ENCODE results near the gene FGFR2.
"Not testable (repeated sequence)": the region's sequence is repeated elsewhere in the genome, so short reads cannot be mapped to it uniquely, and the experiment has no call there.

Gene FGFR2

DNA sequence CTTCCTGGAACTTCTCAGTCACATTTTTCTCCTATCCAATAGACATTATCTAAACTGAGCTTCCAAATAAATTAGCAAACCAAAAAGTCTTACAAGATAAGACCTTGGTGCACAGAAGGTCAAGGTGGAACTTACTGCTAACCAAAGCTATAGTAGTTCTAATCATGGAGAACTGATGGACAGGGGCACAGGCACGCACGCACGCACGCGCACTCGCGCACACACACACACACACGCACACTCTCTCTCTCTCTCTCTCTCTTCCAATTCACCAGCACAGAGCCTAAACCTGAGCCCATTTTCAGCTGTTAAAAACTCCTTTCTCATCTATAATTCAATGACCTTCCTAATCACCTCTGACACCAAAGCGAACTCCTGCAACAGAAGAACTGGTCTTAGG lies 7.5 kb downstream of the FGFR2 start:
- DNase-seq (ENCODE audit: low read depth): no peak

DNA sequence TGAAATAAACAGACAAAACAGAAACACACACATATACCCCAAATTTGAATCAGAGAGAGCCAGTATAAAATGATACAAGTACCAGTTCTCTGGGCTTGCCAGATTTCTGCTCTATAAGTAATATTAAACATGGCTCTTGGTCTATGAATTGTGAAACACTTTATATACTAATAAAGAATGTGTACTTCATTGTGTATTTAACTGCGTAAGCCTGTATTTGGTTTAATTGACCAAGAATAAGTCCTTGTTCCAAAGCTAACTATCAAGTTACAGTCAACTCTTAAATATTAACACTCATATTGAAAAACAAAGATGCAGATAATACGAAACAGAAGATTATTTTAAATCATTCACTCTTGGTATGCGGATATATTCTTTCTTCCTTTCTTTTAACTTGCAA lies 8.7 kb downstream of the FGFR2 start:
- no peak for DNase-seq (ENCODE audit: low read depth)

DNA sequence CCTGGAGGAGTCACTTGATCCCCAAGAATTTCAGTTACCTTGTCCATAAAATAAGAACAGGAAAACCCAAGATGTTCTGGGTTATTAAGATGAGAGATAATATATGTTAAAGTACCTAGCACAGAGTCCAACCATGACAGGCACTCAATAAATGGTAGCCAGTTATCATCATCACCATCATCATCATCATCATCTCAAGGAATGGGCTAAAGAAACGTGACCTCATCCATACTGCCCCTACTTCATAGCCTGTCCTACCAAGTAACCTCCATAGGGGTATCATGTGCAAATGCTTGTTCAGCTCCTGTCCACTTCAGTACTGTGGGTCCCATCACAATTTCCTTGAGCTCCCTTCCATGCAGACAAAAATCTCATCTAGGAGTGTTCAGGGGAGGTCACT lies 14.4 kb downstream of the FGFR2 start:
- no peak for DNase-seq (ENCODE audit: low read depth)

DNA sequence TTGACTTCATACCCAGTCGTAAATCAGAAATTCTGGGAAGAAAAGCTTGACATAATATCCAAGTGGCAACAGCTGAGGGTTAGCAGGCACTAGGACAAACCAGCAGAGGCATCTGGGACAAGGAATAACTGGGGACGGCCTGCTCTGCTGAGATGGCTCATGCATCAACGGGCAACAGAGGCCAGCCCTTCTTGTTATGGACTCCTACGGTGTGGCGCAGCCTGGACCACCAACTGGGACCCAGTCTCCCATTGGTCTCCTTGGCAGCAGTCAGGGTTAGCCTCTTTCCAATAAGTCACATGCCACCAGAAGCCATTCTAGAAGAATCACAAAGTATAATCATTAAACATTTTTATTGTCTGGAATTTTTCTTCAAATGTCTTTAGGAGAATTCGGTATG lies 15.0 kb downstream of the FGFR2 start:
- no peak for DNase-seq (ENCODE audit: low read depth)

DNA sequence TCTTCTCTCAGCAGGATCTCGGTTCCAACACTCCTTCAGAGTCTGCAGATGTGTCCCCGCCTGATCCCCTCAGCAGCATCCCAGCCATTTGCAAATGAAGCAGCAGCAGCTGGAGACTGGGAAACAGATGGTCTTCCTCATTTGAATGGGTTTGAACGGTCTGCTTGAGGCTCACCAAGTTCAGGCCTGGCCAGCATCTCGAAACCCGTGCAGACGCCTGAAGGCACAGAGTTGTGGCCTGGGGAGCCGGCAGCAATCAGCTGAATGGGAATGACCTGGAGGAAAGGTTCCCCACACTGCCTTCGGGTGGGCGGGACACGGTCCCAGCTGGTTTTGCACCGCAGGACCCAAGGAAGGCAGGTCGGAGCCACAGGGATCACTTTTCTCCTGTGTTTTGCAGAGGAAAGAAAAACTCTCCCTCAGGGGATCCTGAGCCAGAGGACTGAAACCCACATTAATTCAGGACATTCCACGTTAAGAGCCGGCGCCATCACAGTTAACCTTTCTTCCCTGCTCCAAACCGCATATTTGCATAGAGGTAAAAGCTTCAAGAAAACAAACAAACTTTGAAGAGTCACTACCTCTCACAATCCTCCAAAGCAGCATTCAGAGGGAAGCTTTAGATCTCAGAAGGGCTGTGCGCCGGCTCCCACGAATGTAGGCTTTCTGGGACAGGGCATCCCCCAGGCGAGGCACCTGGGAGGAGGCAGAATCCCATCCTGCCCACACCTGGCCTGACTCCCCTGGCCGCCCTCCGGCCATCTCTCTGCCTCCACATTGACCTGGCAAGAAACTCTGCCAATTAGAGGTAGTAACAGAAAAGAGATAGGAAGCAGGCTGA lies 17.7 kb downstream of the FGFR2 start:
- DNase-seq (ENCODE audit: low read depth): no peak

DNA sequence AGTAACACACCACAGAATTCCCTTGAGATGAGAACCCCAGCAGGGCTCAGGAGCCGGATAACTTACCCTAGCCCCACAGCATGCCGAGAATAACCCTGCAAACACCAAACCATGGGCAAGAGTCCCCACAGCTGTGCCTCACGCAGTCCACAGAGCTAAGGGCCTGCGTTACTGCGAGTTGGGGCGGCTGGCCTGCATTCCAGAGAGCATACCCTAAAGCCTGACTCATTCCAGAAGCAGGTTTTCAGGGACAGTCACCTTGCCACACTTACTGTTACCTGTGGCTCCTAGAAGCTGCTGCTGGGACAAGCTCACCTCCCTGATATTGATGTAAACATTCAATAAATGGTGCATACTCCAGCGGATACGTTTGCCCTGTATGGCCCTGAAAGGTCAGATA lies 18.6 kb downstream of the FGFR2 start:
- DNase-seq (ENCODE audit: low read depth): no peak

DNA sequence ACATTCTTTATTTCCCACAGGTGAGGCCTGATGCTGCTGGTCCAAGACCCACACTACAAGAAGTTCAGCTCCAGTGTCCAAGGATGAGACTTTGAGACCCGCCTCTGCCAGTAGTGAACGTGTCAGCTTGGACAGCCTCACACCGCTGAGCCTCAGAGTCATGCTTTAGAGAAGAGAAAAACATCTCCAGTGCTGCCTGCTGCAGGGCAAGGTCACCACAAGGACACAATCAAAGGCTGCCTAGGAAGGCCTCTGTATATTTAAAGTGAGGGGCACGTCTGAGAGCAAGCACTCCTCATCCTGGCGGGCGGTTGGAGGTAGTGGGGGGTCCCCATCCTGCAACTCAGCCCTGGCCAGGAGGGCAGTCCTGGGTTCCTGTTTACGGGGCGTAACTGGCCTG lies 19.3 kb downstream of the FGFR2 start:
- no peak for DNase-seq (ENCODE audit: low read depth)

DNA sequence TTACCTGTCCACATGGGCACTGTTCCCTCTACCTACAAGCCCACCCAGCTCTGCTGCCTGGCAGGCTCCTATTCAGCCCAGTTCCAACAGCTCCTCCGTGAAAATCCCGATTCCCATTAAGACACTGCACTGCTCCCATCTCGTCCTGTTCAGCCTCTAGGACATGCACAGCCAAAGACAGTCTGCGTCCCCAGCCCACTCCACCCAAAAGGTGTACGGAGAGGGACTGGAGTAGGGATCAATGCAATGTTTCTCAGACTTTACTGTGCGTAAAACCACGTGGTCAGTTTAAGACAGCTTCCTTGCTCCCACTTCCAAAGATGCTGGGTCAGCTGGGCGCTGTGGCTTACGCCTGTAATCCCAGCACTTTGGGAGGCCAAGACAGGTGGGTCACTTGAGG lies 19.9 kb downstream of the FGFR2 start:
- DNase-seq (ENCODE audit: low read depth): no peak

DNA sequence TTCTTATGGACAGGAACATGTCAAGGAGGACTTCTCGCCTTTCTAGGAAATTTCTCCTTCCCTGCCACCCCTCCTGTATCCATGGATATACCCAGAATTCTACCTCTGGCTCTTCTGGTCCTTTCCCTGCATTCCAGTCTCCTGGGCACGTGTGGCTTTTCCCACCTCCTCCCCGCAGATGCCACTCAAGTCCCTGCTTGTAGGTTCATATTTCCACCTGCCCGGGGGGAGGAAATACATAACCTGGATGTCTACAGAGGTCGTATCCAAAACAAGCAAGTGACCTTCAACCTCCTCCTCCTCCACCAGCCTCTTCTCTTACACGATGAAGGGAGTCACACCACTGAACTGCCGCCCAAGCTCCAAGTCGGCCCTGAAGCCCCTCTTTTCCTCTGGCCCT lies 20.7 kb downstream of the FGFR2 start:
- DNase-seq (ENCODE audit: low read depth): no peak

DNA sequence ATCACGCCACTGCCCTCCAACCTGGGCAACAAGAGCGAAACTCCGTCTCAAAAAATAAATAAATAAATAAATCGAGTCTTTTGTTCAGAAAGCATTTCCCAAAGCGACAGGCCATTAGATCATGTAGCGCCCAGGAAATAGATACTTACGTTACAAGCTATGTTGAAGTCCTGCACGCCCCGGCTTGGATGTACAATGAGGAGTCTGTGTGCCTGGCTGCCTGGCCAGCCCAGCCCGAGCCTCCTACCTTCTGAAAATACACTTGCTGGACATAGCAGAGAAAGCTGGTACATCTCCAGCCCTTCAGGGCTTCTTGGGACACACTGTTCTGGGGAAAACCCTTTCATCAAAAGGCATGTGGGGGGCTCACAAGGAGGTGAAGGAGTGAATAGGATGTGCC lies 22.1 kb downstream of the FGFR2 start:
- DNase-seq (ENCODE audit: low read depth): no peak

DNA sequence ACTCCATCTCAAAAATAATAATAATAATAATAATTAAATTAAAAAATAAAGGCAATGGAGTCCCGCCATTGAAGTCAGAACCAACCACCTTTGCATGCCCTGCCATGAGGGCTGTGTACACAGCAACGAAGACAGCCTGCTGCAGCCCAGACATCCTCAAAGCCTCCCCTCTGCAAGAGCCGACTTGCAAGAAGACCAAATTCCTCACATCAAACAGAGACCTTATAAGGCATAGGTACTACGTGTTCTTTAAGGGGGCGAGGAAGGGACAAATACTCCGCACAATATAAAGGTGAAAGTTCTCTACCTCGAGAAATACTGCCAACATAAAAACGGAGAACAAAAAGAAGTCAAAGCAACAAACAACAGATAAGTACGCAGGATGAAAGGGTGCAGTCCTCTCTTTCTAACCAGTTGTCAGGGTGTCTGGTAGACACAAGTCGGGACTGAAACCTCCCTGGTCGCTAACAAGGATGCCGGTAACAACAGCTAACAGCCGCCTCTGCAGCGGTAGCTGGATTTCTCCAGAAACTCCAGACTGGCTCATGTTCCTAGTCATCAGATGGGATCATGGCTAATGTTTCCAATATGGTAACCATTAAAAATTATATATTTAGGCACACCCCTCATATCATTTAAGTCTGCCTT lies 23.6 kb downstream of the FGFR2 start:
- DNase-seq (ENCODE audit: low read depth): no peak

DNA sequence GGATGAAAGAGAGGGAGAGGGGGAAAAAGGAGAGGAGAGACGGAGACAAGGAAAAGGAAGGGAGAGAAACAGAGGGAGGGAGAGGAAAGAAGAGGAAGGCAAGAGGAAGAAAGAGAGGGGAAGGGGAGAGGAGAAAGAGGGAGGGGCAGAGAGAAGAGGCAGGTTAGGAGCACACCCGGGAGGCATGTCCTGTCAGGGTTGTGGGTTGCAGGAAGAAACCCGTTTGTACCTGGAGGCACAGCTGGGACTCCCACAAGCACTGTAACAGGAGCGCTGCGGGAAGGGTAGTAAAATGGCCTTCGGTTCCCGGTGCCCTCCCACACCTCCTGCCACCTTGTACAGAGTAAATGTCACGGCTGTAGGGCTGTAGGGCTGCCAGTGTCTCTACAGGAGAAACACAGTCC lies 24.7 kb downstream of the FGFR2 start:
- DNase-seq (ENCODE audit: low read depth): no peak

DNA sequence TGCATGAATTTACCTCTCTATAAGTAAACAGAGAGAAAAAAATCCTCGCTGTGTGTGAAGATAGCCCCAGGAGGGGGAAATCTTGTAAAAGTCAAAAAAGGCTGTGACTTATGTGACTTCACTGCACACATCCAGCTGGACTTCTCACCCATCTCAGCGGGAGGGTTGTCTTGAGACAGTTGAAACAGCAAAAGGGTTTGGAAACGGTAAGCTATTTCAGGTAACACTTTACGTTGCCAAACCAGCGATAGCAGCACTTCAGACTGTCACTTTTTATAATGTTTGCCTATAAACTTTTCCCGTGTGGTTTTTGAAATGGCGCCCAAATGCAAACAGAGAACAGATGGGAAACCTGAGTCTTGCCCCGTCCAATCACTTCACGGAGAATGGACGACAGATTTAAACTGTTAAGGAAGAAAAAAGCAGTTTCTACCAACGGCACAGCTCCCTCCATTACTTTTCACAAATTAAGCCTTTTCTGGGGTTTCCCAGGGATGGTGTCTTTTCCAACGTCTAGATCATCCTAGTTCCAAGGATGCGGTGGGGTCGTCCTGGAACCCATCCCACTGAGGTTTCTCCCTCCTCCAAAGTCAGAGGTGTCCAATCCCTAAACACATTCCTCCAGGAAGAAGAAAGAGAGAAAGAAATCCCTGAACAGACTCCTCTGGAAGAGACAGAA lies 25.2 kb downstream of the FGFR2 start:
- no peak for DNase-seq (ENCODE audit: low read depth)

DNA sequence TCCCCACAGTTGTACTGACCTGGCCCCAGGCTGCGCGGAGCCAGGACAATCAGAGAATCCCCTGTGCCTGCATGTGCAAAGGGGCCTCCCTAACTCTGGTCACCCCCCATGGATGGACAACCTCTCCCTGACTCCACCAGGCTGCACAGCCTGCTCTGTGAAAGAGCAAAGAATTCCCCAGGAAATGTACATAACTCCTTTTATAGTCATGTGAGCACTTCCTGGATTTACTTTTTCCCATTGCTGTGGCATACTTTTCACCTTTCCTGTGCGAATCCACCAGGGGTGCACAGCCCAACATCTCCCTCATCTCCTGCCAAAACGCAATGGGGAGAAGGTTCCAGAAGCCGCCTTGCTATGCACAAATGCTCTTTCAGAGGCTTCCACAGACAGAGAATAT lies 27.9 kb downstream of the FGFR2 start:
- no peak for DNase-seq (ENCODE audit: low read depth)

DNA sequence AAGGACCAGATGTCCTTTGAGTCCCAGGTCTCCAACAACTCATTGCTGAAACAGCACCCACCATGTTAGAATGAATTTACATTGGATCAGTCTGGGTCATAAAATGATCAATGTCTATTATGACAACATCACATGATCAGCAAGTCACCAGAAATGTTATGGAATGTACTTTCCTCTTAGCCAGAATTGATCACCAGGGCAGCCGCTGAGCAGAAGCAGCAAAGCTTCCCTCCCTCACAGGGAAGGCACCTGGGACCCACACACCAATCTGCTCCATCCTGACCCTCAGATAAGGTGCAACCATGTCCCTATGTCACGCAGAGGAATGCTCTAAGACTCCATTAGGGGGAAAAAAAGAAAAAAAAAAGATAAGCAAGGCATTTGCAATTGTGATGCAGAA lies 30.0 kb downstream of the FGFR2 start:
- DNase-seq (ENCODE audit: low read depth): no peak

DNA sequence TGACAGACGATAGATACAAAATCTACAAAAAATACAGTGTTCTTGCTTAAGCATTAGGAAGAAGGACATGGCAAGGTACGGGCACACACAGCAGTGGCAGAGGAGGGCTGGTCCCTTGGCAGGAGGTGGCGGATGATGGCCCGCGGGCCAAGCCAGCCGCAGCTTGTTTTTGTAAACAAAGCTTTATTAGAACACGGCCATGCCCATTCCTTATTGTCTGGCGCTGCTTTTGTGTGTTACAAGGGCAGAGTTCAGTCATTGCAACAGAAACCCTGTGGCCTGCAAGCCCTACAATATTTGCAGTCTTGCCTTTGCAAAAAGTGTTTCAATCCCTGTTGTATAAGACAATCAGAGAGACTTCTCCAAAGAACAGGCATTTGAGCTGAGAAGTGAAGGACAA lies 30.7 kb downstream of the FGFR2 start:
- DNase-seq (ENCODE audit: low read depth): no peak

DNA sequence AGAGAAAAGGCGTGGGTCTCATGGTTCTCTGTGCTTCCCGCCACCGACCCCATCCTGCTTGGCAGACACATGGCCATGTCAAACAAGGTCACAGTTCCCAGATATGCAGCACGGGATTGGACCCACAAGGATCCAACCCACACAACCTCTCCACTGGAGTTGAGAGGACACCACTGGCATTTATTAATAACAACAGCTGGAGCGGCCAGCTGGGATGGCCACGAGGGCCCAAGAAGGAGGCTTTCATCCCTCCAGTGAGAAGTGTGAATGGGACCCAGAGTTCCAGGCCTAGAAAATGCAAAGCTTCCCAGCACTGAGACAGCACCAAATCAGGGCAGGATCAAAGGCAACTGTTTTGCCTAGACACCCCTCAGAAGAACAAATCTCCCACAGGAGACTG lies 31.5 kb downstream of the FGFR2 start:
- no peak for DNase-seq (ENCODE audit: low read depth)

DNA sequence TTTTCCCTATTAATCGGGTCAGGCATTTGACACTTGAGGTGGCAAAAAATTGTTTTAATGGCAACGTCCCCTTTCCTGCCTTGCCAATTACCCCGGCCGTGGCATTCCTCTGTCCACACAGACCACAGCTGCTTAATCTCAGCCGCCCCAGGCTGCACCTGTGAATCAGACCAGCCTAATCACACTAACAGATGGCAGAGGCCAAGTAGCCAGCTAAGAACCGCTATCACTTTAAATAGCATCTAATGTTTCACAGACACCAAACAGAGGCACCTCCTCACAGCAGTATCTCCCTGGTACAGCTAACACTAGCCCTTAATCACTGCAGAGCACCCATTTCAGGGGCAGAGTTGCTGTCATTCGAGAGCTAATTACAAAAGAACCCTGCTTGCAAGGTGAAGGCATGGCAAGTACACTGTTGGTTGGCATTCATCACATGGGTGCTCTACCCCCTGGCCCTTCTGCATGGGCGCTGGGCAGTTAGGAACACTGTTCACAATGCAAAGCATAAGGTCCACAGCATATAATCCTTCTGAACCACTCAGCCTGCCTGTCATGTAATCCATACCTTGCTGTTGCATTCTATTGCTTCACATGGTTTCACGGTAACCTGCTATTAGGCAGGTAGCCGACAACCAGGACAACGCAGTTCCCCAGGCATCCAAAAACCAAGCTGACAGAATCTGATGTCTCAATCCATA lies 38.8 kb downstream of the FGFR2 start:
- DNase-seq (ENCODE audit: low read depth): no peak

DNA sequence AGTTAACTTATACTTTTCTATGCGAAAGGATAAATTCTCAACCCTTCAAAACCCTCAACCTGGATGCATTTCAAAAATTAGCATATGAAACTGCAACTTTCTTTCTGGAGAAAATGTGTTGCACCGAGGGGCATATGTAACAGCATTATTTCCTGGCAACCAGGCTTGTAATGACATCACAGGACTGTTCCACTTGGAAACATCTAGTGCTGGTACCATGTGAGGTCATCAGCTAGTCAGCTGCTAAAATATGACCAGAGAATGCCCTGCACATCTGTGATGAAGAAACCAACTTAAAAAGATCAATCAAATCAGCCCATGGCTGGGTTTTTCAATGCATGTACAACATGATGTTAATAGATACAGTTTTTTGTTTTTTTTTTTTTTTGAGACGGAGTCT lies 40.0 kb downstream of the FGFR2 start:
- no peak for DNase-seq (ENCODE audit: low read depth)

DNA sequence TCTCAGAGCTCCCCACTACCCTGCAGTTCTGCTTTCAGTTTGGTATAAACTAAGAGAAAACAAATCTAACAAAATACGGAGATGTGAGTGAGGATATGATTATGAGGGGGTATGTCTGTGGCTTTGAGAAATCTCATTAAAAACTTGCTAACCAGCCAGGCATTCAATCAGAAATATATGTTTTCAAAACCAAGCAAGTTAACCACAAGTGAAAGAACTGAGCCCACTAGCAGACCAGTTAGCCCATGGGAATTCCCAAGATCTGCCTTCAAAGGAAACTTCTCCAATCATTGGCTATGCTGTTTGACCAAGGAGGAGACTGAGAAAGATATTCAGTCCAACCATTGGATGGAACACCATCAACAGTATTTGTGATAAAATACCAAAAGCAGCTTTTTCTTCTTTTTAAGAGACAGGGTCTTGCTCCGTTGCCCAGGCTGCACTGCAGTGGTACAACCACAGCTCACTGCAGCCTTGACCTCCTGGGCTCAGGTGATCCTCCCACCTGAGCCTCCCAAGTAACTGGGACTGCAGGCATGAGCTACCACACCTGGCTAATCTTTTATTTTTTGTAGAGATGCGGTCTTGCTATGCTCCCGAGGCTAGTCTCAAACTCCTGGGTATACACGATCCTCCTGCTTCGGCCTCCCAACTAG lies 41.2 kb downstream of the FGFR2 start:
- DNase-seq (ENCODE audit: low read depth): no peak

DNA sequence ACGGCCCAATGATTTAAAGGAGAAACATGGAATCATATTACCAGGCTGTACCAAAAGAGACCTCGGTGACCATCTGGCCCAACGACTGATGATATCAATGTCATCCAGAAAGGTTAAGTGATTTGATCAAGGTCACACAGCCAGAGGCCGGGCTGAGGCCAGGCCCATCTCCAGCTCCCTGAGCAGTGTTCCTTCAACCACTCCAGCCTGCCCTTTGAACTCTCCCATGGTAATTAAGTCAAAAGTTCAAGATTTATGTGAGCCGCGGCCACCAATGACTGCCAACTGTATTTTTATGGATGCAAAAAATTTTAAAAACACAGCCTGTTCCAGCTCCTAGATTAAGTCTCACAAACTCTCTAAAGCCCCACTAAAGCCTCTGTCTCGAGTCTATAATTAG lies 41.8 kb downstream of the FGFR2 start:
- DNase-seq (ENCODE audit: low read depth): no peak

DNA sequence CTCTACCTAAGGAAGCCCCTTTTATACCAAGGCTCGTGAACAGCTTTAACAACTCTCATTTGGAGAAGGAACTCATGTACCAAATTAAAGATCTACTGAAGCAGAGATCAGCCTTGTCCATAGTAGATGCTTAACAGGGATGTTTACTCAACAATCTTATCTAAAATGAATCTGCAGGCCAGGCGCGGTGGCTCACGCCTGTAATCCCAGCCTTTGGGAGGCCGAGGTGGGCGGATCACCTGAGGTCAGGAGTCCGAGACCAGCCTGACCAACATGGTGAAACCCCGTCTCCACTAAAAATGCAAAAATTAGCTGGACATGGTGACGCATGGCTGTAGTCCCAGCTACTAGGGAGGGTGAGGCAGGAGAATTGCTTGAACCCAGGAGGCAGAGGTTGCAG lies 43.3 kb downstream of the FGFR2 start:
- not testable (repeated sequence) for DNase-seq (ENCODE audit: low read depth)

Measured in activated T-cell treated with anti-CD3 and anti-CD28 coated beads for 24 hours (primary cell).